Measurements from ENCODE around the gene LRRC25. TPM values are rescaled to one million over a fixed set of nuclear protein-coding genes. Genes with fewer than 3 reads are reported as not detected.

LRRC25 gene
- total and polyA plus RNA-seq, 2 donors (not counting 3 experiments of a cell fraction or from before 2014, with no cell fraction given), result not detected

DNA sequence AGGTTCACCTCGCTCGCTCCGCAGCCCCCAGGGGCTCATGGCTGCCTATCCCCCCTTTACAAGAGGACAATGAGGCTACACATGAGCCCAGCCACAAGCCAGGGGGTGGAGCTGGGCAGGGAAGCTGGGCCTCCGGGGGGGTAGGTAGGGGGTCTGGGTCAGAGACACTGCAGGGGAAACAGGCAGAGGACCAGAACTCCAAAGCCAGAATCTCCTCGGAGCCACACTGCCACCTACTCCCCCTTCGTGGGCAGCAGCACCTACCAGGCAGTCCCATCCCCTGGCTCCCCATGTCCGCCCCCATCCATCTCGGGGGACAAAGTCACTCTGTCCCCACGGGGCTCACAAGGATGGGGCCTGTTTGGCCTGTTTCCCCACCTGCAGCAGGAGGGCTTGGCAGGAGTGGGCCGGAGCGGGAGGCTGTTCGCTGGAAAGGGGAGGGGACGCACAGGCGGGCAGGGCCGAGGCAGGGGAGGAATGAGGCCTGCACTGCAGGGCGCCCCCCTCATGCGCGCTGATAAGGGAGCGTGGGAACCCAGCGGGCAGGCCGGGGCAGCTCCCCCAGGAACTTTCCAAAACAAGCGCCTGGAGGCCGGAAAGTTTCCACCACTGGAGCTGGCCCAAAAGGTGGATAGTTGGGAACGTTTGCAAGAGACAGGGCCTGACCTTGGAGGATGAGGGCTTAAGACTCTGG is 41.1 kb upstream of the LRRC25 start:
- no peak overlapping the region for H3K9ac ChIP-seq (replicated peaks; ENCODE audit: extremely low read depth, insufficient read depth, low read length)
- POLR2A ChIA-PET, result no interaction called here
- H3K9me1 ChIP-seq (replicated peaks; ENCODE audit: control insufficient read depth, extremely low read depth, insufficient read depth, low read length), result no peaks in the 10 kb centered on the region
- no peak overlapping the region for H2AFZ ChIP-seq (ENCODE audit: low read depth, low read length)
- H3K27me3 ChIP-seq (ENCODE audit: control insufficient read depth in 2 of 2, insufficient read depth in 2 of 2, low read length in 2 of 2), result no peaks in the 10 kb centered on the region
- H3K4me2 ChIP-seq (ENCODE audit: insufficient read depth, low read length), result no peak overlapping the region
- intact Hi-C loops (cut with micrococcal nuclease), result no loop called here
- H3K4me3 ChIP-seq (replicated peaks in 1 of 3; ENCODE audit: insufficient read depth in 1 of 3, low read depth in 1 of 3, low read length in 3 of 3), result no peak overlapping the region
- FAIRE-seq, result peak; percentile 37
- BruUV-seq (replicated peaks), result no TSS peak
- H3K36me3 ChIP-seq (ENCODE audit: control insufficient read depth in 2 of 2, extremely low read depth in 1 of 2, insufficient read depth in 2 of 2, low read length in 2 of 2), result peaks cover 0 to 5% of the 10 kb centered on the region in 2 experiments
- DNase-seq (ENCODE audit: low read depth, low spot score), result peak; percentile 24
- CTCF ChIA-PET, result interaction anchor here (1.0 to 3.7 kb wide), 3 partner anchors 9 to 22 kb away, joined by 3 to 23 read pairs (median 3); no protein-coding TSS in a partner anchor
- TF ChIP-seq GATA2 (IDR thresholded peaks at IDR 0.05; ENCODE audit: insufficient read depth, insufficient read length, low read depth, low read length) (no peak), JUN (IDR thresholded peaks at IDR 0.05; ENCODE audit: borderline replicate concordance, insufficient read depth, insufficient read length, low read depth) (no peak), FOS (IDR thresholded peaks at IDR 0.05; ENCODE audit: borderline replicate concordance, insufficient read depth, low read length) (no peak), EZH2 (IDR thresholded peaks at IDR 0.05; ENCODE audit: borderline replicate concordance, low read depth, low read length, severe bottlenecking) (no peak), POLR2A (IDR thresholded peaks at IDR 0.05; ENCODE audit: low read depth, low read length) (no peak), MAX (IDR thresholded peaks at IDR 0.05; ENCODE audit: insufficient read depth, insufficient read length) (no peak), MYC (IDR thresholded peaks at IDR 0.05; ENCODE audit: low read depth, low read length) (no peak), POLR2AphosphoS5 (IDR thresholded peaks at IDR 0.05; ENCODE audit: insufficient read depth, low read depth, low read length) (no peak)
- TF ChIP-seq, protein P1, sequence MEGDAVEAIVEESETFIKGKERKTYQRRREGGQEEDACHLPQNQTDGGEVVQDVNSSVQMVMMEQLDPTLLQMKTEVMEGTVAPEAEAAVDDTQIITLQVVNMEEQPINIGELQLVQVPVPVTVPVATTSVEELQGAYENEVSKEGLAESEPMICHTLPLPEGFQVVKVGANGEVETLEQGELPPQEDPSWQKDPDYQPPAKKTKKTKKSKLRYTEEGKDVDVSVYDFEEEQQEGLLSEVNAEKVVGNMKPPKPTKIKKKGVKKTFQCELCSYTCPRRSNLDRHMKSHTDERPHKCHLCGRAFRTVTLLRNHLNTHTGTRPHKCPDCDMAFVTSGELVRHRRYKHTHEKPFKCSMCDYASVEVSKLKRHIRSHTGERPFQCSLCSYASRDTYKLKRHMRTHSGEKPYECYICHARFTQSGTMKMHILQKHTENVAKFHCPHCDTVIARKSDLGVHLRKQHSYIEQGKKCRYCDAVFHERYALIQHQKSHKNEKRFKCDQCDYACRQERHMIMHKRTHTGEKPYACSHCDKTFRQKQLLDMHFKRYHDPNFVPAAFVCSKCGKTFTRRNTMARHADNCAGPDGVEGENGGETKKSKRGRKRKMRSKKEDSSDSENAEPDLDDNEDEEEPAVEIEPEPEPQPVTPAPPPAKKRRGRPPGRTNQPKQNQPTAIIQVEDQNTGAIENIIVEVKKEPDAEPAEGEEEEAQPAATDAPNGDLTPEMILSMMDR (IDR thresholded peaks at IDR 0.05; ENCODE audit: extremely low read depth in 1 of 2, insufficient read depth in 1 of 2, low read depth in 1 of 2, low read length in 2 of 2), result no peak
- H3K4me1 ChIP-seq (ENCODE audit: control insufficient read depth, extremely low read depth, insufficient read depth, low read length), result peaks cover 6% of the 10 kb centered on the region
- H3K9me3 ChIP-seq (replicated peaks; ENCODE audit: control insufficient read depth, insufficient read depth, low read length), result no peaks in the 10 kb centered on the region
- no peaks in the 10 kb centered on the region for H4K20me1 ChIP-seq (replicated peaks; ENCODE audit: control insufficient read depth, extremely low read depth, insufficient read depth, low read length)
- dilution Hi-C loops (cut with MboI; ENCODE audit: extremely low pct_ligation_motif_present, low sequenced_read_pairs), result no loop called here
- H3K79me2 ChIP-seq (ENCODE audit: control insufficient read depth, insufficient read depth, low read length), result no peaks in the 10 kb centered on the region
- H3K27ac ChIP-seq (ENCODE audit: insufficient read depth, low read depth, low read length), result no peak overlapping the region

Data from endothelial cell of umbilical vein (primary cell).